B cell (primary cell): Measurements from ENCODE around the gene CATSPER3. TPM values are rescaled to one million over a fixed set of nuclear protein-coding genes. Genes with fewer than 3 reads are reported as not detected.

ENCODE experiments used
- ATAC-seq: fragments of 200-7000 bp; cut with Tn5 transposase; one replicate; pipeline ENCODE4 v1.10.0; 2021; ENCODE audit warnings: low read depth, mild to moderate bottlenecking, moderate number of reproducible peaks, moderate library complexity
- CTCF ChIA-PET: fragments of 350-600 bp; sonication (Branson Sonifier 250); formaldehyde crosslinking; loops from one replicate; lab custom pipeline; 2021; ENCODE audit warnings: antibody characterized with exemption, inconsistent platforms; lab: Charles Lee
- POLR2A ChIA-PET: fragments of 350-600 bp; sonication (Branson Sonifier 250); formaldehyde crosslinking; loops from one replicate; lab custom pipeline; 2021; ENCODE audit warnings: antibody characterized with exemption; lab: Charles Lee
- DNase-seq: peaks from one replicate; pipeline ENCODE4 v3.0.0; 2013
- H2AFZ ChIP-seq: 2 replicates; pipeline ENCODE4 v1.6.1; 2012; ENCODE audit warnings: mild to moderate bottlenecking, low read depth, low read length; ENCODE audit not compliant: insufficient read depth, poor library complexity, severe bottlenecking
- H3K27ac ChIP-seq, 2 donors: 1 replicate in 1 of 2; 2 replicates in 1 of 2; pipeline ENCODE4 v1.5.1; 2012 to 2013; ENCODE audit warnings: low read length in 2 of 2, mild to moderate bottlenecking in 2 of 2, moderate library complexity in 1 of 2
- H3K27me3 ChIP-seq, 4 experiments: fragments of 200-600 bp in 1 of 4; sonication (generic) in 1 of 4; replicated peaks in 1 of 4; 1 replicate in 2 of 4; 2 replicates in 2 of 4; pipeline versions ENCODE4 v1.6.1 to v1.7.0; 2013 to 2016; ENCODE audit warnings: low read length in 3 of 4, mild to moderate bottlenecking in 2 of 4, mixed read lengths in 1 of 4, moderate library complexity in 1 of 4; ENCODE audit not compliant: insufficient read depth in 4 of 4, control insufficient read depth in 3 of 4; ENCODE audit errors: control extremely low read depth in 1 of 4
- H3K36me3 ChIP-seq, 2 experiments: replicated peaks in 1 of 2; 1 replicate in 1 of 2; 2 replicates in 1 of 2; pipeline versions ENCODE4 v1.6.1 to v1.7.1; 2013; ENCODE audit warnings: low read length in 1 of 2; ENCODE audit not compliant: insufficient read depth in 2 of 2, control insufficient read depth in 1 of 2; ENCODE audit errors: control extremely low read depth in 1 of 2, extremely low read depth in 1 of 2
- H3K4me1 ChIP-seq, 2 donors: fragments of 200-600 bp in 1 of 2; sonication (generic) in 1 of 2; 1 replicate in 1 of 2; 2 replicates in 1 of 2; pipeline versions ENCODE4 v1.5.1 to v1.6.1; 2013 to 2017; ENCODE audit warnings: low read length in 2 of 2; ENCODE audit not compliant: control insufficient read depth in 2 of 2, insufficient read depth in 2 of 2
- H3K4me2 ChIP-seq: replicated peaks from 2 replicates; pipeline ENCODE3; 2012; ENCODE audit warnings: mild to moderate bottlenecking, low read depth, low read length; ENCODE audit not compliant: poor library complexity, severe bottlenecking
- H3K4me3 ChIP-seq, 5 experiments: fragments of 200-600 bp in 1 of 5; sonication (generic) in 1 of 5; 1 replicate in 3 of 5; 2 replicates in 2 of 5; pipeline versions ENCODE4 v1.5.1 to v1.7.0; 2011 to 2016; ENCODE audit warnings: low read length in 4 of 5, mild to moderate bottlenecking in 4 of 5, low read depth in 2 of 5, control low read depth in 1 of 5, moderate library complexity in 1 of 5; ENCODE audit not compliant: insufficient read depth in 1 of 5; ENCODE audit errors: control extremely low read depth in 1 of 5, extremely low read depth in 1 of 5
- H3K79me2 ChIP-seq: fragments of 200-600 bp; sonication (generic); one replicate; pipeline ENCODE4 v1.6.0; 2016; ENCODE audit warnings: low read length; ENCODE audit not compliant: control insufficient read depth, insufficient read depth
- H3K9ac ChIP-seq: fragments of 200-600 bp; sonication (generic); 2 replicates; pipeline ENCODE4 v1.6.1; 2017; ENCODE audit warnings: mild to moderate bottlenecking, low read length, moderate library complexity
- H3K9me3 ChIP-seq, 3 donors: one replicate each; pipeline versions ENCODE4 v1.6.1 to v1.7.1; 2013; ENCODE audit warnings: low read length in 2 of 3; ENCODE audit not compliant: control insufficient read depth in 2 of 3, insufficient read depth in 1 of 3; ENCODE audit errors: control extremely low read depth in 1 of 3
- H4K20me1 ChIP-seq: 2 replicates; pipeline ENCODE4 v1.6.0; 2012; ENCODE audit warnings: mild to moderate bottlenecking, low read length; ENCODE audit not compliant: insufficient read depth, control insufficient read depth, poor library complexity, severe bottlenecking
- H3K27ac Mint-ChIP-seq: one replicate; pipeline ENCODE4 v1.8.0; 2021; ENCODE audit warnings: mixed read lengths
- H3K27me3 Mint-ChIP-seq: one replicate; pipeline ENCODE4 v1.8.0; 2021; ENCODE audit warnings: mixed read lengths
- H3K4me1 Mint-ChIP-seq: one replicate; pipeline ENCODE4 v1.8.0; 2021; ENCODE audit warnings: mixed read lengths
- H3K4me3 Mint-ChIP-seq: one replicate; pipeline ENCODE4 v1.8.0; 2021; ENCODE audit warnings: mixed read lengths
- H3K9me3 Mint-ChIP-seq: one replicate; pipeline ENCODE4 v1.8.0; 2022; ENCODE audit warnings: mixed read lengths; ENCODE audit not compliant: insufficient read depth
- CTCF ChIP-seq: fragments of 200-600 bp; IDR thresholded peaks from one replicate; pipeline ENCODE4 v1.8.0; 2022; ENCODE audit warnings: antibody characterized with exemption, mild to moderate bottlenecking
- EZH2 ChIP-seq: IDR thresholded peaks from 2 replicates; pipeline ENCODE4 v1.6.1; 2012; ENCODE audit warnings: borderline replicate concordance, low read depth, mild to moderate bottlenecking, moderate library complexity, low read length; ENCODE audit not compliant: insufficient read depth, poor library complexity, severe bottlenecking
- WGBS: methylation state at CpG from one replicate; pipeline ENCODE4 v1.1.5; 2013; ENCODE audit warnings: missing lambda C conversion rate; ENCODE audit not compliant: insufficient coverage; 5-methylcytosine and 5-hydroxymethylcytosine counted together
- intact Hi-C: fragments of 100-400 bp; cut with micrococcal nuclease; formaldehyde crosslinking; loops from one replicate; pipeline ENCODE4 v1.10.0; 2022
- polyA plus RNA-seq: library from polyadenylated mRNA; depleted of rRNA; stranded (reverse); fragments of >200 nt; gene quantifications from 2 replicates; pipeline ENCODE4 v1.2.3, GENCODE V29; 2012
- total RNA-seq, 2 donors: library from RNA; stranded (reverse); fragments of 120-200 nt in 1 of 2; gene quantifications; 1 replicate in 1 of 2; 2 replicates in 1 of 2; pipeline versions ENCODE4 v1.2.3 to v1.2.4, GENCODE V29; 2013 to 2022

The CATSPER3 gene
- total and polyA plus RNA-seq, 2 donors (not counting 1 experiment from before 2014, with no cell fraction given) = 0.79 to 1.3 TPM

- H3K9ac ChIP-seq = no peak overlapping the region
- H3K9me3 ChIP-seq = no peaks in the 10 kb centered on the region
- H4K20me1 ChIP-seq = no peaks in the 10 kb centered on the region
- Mint-ChIP-seq H3K27ac (no peak overlapping the region), H3K4me1 (no peaks in the 10 kb centered on the region), H3K27me3 (peaks cover 29% of the 10 kb centered on the region), H3K9me3 (no peaks in the 10 kb centered on the region), H3K4me3 (no peak overlapping the region)
- DNase-seq = no peak
- no peak overlapping the region for H3K4me2 ChIP-seq
- POLR2A ChIA-PET = no interaction called here
- no peak overlapping the region for H3K27ac ChIP-seq
- CTCF ChIA-PET = interaction anchor here (1.3 kb wide), 1 partner anchor 172 kb away, joined by 6 read pairs; no protein-coding TSS in a partner anchor
- H3K79me2 ChIP-seq = no peaks in the 10 kb centered on the region
- H3K36me3 ChIP-seq = no peaks in the 10 kb centered on the region
- TF ChIP-seq EZH2 (no peak), CTCF (no peak)
- no peaks in the 10 kb centered on the region for H3K4me1 ChIP-seq
- no peak overlapping the region for H3K4me3 ChIP-seq
- 77% methylated on average over 3 of the region's 5 CpGs for WGBS
- intact Hi-C loops = loop anchor here (2.0 kb wide), 1 partner anchor 171 kb away; no protein-coding TSS in a partner anchor
- H3K27me3 ChIP-seq = peaks cover 0 to 17% (median 0%) of the 10 kb centered on the region in 4 experiments
- no peak overlapping the region for H2AFZ ChIP-seq
- ATAC-seq = no peak
Measured at GRCh38 chr5:135019314-135019713, 51.6 kb downstream of the CATSPER3 start.

- ATAC-seq (no peak), DNase-seq (no peak)
- H3K27me3 Mint-ChIP-seq = peaks cover 28% of the 10 kb centered on the region
- Histone ChIP-seq H3K27ac (no peak overlapping the region), H3K9ac (no peak overlapping the region), H3K4me3 (no peak overlapping the region), H3K79me2 (no peaks in the 10 kb centered on the region), H3K27me3 (peaks cover 0 to 19% (median 0%) of the 10 kb centered on the region in 4 experiments), H3K4me1 (no peaks in the 10 kb centered on the region), H3K9me3 (no peaks in the 10 kb centered on the region), H3K4me2 (no peak overlapping the region), H2AFZ (no peak overlapping the region), H4K20me1 (no peaks in the 10 kb centered on the region), H3K36me3 (no peaks in the 10 kb centered on the region)
- TF ChIP-seq EZH2 (no peak), CTCF (no peak)
- H3K27ac Mint-ChIP-seq = no peak overlapping the region
- H3K9me3 Mint-ChIP-seq = no peaks in the 10 kb centered on the region
- no peak overlapping the region for H3K4me3 Mint-ChIP-seq
- CTCF ChIA-PET = no interaction called here
- WGBS = 88% methylated on average over 9 of the region's 16 CpGs
- no peaks in the 10 kb centered on the region for H3K4me1 Mint-ChIP-seq
- POLR2A ChIA-PET = no interaction called here
- intact Hi-C loops = no loop called here
Measured at GRCh38 chr5:135020111-135020895, 52.6 kb downstream of the CATSPER3 start.
